ENCODE measurements around the gene C1orf159.
"Not testable (repeated sequence)": the region's sequence is repeated elsewhere in the genome, so short reads cannot be mapped to it uniquely, and the experiment has no call there.

C1orf159 gene

DNA sequence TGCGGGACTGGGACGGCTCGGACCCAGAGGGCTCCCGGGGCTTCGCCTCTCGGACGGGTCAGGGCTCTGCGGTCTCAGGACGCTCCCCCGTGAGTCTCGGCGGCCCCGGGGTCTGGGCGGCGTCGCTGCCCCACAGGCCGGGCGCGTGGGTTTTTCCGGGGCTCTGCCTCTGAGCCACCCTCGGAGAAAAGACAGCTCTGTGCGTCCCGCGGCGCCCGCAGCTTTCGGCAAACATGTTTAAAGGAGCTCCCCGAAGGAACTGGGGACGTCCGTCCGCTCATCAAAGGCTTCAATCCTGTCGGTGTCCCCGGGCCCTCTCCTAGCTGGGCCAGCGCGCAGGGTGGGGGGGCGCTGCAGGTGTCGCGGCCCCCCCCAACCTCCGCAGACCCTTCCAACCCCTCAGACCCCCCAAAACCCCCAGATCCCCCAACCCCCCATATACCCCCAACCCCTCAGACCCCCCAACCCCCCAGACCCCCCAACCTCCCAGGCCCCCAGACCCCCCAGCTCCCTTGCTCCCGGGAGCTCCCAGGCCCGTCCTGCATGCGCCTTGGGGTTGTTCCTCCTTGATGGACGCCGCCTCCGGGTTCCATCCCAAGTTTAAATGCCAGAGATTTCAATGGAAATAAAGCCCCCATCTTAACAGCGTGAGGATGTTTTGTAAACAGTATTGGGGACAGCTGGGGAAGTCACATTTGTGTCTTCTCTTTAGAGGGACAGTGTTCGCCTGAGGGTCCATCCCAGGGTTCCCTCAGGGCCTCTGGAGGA lies 996 bp upstream of the C1orf159 start:
- DNase-seq: peak; percentile 81

DNA sequence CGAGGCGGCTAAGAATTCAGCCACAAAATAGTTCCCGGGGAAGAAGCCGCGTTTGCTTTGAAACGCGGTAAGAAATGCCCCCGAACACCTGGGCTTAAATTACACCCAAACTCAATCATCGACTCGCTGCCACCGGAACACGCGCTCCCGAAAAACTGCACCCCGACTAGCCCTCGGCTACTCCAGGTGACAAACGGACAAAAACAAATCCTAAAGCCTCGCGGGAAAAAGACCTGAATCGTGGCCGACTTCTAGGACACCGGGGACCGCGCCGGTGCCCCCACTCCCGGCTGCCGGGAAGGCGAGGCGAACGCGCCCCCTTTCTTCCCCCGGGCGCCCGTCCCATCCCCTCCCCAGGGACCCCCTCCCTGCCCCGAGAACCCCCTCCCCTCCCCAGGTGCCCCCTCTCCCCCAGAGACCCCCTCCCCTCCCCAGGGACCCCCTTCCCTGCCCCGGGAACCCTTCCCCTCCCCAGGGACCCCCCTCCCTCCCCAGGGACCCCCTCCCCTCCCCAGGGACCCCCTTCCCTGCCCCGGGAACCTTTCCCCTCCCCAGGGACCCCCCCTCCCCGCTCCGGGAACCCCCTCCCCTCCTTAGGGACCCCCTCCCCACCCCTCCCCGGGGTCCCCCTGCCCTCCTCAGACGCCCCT lies 628 bp downstream of the C1orf159 start:
- DNase-seq: peak; percentile 61

DNA sequence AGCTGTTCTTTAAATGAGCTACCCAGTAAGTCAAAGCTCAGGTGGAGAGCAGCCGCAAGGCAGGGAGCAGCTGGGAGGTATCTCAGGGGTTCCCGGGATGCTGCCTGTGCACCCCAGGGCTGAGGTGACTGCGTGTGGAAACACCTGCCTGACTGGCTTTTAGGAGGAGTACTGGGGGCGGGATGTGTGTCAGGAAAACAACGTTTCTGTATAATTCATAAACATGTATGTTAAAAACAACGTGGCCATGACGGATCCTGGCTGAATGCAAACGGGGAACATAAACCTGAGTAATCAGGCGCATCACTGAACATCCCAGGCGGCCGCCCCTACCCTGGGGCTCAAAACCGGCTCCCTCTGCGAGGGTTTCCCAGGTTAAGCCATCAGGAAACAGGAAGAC lies 1.5 kb downstream of the C1orf159 start:
- DNase-seq: peak; percentile 56

DNA sequence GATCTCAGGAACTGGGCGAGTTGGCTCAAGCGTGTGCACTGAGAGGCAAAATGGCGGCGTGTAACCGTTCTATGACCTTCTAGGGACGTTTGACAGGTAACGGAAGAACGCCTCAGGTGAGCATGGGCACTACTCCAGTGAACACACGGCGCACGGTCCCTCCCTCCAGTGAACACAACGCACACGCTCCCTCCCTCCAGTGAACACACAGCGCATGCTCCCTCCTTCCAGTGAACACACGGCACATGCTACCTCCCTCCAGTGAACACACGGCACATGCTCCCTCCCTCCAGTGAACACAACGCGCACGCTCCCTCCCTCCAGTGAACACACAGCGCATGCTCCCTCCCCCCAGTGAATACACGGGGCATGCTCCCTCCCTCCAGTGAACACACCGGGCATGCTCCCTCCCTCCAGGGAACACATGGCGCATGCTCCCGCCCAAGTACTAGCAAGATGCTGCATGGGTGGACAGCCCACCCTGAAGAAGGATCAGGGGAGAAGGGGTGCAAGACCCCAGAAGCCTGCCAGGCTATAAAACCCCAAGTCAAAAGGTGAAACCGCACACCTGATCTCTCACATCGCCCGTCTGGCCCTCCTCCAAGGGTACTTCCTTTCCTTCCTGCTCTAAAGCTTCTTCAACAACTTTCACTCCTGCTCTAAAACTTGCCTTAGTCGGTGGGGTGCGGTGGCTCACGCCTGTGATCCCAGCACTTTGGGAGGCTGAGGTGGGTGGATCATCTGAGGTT lies 3.5 kb downstream of the C1orf159 start:
- DNase-seq: peak; percentile 46

DNA sequence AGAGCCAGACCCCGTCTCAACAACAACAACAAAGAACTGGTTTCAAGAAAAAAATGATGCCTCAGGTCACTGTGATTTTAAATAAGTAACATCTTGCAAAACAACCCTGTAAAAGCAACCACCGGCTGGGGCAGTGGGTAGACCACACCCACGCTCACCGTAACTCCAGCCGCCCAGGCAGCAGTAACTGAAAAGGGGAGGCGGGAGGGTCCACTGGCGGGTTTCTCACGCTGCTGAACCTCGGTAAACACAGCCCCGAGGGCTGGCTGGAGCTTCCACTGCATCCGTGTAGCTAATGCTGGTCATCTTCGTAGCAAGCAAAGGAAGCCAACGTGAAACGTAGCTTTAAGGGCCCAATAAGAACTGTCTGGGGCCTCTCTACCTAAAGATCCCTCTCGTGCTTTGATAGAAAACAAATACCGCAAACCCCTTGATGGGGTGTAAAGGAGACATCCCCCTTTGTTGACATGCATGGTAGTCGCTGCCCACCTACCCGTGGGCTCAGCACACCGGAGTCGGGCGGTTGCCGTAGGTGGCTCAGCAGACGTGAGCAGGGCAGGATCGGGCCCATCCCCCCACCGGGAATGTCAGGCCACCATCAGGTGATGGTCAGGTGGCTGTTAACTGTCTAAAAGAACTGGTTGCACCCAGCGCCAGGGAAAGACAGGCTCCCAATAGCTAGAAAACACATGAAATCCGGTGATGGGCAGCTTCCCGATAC lies 4.2 kb downstream of the C1orf159 start:
- DNase-seq: peak; percentile 51

DNA sequence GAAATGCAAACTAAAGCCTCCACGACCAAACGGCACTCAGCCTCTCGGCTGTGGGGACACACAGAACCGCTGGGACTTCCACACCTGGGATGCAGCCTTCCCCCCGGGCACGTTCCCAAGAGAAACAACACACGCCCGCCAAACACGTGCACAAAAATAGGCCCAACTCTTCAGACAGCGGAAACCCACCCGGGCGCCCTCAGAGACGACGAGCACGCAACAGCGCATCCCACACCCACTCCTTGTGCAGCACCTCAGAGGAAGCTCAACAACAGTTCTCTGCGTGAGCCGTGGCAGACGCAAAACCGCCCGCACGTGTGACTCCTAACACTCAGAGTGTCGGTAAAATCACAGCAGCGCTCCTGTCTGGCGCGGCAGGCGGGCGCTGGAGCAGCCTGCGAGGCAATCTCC lies 5.3 kb downstream of the C1orf159 start:
- peak; percentile 47 for DNase-seq

DNA sequence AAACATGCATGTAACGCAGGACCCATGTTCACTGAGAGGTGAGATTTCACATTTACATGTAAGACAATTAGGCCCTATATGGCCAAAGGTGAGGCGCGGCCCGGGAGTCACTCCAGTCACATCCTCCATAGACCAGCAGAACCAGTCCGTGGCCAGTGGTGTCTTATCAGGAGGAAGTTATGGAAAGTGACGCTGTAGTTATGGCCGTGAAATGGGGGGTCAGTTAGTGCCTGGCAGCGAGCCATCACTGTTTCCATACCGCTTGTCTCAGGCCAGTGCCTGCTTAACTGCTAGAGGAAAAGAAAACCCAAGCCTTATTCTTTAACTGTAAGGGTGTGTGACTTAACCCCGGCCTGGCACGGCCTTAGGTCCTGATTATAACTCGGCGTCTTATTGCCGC lies 6.1 kb downstream of the C1orf159 start:
- DNase-seq: peak; percentile 41

DNA sequence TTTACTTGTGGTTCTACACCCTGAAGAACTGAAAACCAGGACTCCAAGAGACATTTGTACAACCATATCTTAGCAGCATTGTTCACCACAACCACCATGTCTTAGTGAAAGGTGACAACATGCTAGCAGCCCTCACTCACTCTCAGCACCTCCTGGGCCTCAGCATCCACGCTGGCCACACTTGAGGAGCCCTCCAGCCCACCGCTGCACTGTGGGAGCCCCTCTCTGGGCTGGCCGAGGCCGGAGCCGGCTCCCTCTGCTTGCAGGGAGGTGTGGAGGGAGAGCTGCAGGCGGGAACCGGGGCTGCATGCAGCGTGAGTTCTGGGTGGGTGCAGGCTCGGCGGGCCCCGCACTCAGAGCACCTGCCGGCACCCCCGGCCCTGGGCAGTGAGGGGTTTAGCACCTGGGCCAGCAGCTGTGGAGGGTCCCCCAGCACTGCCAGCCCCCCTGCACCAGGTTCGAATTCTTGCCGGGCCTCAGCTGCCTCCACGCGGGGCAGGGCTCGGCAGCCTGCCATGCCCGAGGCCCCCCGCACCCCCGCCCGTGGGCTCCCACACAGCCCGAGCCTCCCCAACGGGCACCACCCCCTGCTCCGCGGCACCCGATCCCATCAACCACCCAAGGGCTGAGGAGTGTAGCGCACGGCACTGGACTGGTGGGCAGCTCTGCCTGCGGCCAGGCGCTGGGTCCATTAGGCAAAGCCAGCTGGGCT lies 9.2 kb downstream of the C1orf159 start:
- DNase-seq: peak; percentile 54

DNA sequence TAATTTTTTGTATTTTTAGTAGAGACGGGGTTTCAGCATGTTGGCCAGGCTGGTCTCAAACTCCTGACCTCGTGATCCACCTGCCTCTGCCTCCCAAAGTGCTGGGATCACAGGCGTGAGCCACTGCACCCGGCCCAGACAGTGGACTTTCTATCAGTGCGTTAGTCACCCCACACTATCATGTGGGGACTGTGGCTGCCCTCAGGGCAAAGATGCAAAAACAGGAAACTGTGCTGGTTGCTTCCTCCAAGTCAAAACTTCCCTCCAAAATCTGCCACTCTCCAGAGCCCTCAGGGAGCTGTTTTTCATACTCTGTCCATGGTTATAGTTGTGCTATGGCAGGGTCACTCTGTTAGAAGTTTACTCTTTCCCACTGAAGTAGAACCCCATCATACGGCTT lies 11.7 kb downstream of the C1orf159 start:
- DNase-seq: peak; percentile 58

DNA sequence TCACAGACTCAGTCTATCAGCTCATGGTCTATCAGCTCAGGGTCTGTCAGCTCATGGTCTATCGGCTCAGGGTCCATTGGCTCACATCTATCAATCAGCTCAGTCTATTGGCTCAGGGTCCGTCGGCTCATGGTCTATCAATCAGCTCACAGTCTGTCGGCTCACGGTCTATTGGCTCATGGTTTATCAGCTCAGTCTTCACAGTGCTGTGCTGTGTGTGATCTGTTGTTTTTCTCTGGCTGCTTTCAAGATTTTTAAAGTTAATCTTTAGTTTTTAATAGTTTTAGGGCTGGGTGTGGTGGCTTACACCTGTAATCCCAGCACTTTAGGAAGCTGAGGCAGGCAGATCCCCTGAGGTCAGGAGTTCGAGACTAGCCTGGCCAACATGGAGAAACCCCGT lies 14.4 kb downstream of the C1orf159 start:
- no peak for DNase-seq

DNA sequence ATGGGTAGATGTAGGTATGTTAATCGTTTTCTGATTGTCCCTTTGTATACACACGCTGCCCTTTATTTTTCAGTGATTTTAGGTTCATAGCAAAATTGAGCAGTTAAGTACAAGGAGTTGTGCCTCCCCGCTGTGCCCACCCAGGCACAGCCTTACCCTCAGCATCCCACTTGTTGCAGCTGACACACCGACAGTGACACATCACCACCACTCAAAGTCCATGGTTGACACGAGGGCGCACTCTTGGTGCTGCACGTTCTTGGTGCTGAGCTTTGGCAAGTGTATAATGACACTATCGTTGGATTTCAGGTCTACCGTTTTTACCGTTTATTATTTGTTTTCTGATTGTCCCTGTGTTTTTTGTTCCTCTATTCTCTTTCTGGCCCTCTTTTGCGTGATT lies 15.6 kb downstream of the C1orf159 start:
- DNase-seq: no peak

DNA sequence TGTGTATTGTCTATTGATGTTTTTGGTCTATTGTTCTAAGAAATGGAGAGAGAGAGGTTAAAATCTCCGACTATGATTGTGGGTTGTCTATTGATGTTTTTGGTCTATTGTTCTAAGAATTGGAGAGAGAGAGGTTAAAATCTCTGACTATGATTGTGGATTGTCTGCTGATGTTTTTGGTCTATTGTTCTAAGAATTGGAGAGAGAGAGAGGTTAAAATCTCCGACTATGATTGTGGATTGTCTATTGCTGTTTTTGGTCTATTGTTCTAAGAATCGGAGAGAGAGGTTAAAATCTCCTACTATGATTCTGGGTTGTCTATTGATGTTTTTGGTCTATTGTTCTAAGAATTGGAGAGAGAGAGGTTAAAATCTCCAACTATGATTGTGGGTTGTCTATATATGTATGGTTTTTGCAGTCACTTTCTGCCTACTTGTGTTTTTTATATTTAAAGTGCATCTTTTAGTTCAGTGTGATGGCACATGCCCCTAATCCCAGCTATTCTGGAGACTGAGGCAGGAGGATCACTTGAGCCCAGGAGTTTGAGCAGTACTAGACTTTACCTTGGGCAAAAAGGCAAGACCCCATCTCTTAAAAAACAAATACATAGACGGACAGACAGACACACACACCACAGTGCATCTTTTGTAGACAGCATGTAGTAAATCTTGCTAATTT lies 16.2 kb downstream of the C1orf159 start:
- no peak for DNase-seq

DNA sequence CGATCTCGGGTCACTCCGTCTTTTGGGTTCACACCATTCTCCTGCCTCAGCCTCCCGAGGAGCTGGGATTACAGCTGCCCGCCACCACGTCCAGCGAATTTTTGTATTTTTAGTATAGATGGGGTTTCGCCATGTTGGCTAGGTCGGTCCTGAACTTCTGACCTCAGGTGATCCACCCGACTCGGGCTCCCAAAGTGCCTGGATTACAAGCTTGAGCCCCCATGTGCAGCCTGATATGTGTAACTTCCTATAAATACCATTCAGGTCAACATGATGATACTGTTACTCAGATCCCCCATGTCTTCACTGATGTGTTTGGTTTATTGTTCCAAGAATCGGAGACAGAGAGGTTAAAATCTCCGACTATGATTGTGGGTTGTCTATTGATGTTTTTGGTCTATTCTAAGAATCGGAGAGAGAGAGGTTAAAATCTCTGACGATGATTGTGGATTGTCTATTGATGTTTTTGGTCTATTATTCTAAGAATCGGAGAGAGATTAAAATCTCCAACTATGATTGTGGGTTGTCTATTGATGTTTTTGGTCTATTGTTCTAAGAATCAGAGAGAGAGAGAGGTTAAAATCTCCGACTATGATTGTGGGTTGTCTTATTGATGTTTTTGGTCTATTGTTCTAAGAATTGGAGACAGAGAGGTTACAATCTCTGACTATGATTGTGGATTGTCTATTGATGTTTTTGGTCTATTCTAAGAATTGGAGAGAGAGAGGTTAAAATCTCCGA lies 17.0 kb downstream of the C1orf159 start:
- no peak for DNase-seq

DNA sequence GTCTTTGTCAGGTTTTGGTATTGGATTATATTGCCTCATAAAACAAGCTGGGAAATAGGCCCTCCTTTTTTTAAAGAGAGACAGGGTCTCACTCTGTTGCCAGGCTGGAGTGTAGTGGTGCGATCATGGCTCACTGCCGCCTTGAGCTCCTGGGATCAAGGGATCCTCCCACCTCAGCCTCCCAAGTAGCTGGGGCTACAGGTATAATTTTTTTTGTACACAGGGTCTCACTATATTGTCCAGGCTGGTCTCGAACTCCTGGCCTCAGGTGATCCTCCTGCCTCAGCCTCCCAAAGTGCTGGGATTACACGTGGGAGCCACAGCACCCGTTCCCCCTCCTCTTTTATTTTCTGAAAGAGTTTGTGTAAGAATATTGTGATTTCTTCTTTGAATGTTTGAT lies 19.8 kb downstream of the C1orf159 start:
- DNase-seq: not testable (repeated sequence)

DNA sequence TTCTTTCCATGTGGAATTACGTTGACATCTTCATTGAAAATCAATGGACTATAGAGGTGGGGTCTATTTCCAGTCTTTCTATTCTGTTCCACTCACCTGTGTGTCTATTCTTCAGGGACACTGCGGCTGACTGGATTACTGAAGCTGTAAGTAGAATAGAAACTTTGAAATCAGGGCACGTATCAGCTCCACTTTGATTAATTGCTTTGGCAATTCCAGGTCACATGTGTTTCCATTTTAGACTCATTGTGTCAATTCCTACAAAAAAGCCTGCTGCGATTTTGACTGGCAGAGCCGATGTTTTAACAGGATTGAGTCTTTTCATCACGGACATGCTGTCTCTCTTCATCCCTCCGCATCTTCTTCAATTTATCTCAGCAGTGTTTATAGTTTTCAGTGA lies 20.9 kb downstream of the C1orf159 start:
- DNase-seq: no peak

DNA sequence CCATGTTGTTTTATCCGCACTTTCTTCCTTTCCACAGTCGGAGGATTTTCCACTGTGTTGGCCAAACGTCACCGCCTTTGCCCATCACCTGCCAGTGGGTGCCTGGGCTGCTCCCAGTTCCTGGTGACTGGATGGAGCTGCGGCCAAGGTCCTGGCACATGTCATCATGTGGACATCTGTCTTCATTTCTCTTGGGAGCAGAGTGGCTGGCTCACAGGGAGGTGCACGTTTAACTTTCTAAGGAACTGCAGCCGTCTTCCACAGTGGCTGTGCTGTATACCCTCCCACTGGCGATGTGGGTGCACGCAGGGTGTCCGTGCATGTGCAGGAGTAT lies 22.3 kb downstream of the C1orf159 start:
- no peak for DNase-seq

DNA sequence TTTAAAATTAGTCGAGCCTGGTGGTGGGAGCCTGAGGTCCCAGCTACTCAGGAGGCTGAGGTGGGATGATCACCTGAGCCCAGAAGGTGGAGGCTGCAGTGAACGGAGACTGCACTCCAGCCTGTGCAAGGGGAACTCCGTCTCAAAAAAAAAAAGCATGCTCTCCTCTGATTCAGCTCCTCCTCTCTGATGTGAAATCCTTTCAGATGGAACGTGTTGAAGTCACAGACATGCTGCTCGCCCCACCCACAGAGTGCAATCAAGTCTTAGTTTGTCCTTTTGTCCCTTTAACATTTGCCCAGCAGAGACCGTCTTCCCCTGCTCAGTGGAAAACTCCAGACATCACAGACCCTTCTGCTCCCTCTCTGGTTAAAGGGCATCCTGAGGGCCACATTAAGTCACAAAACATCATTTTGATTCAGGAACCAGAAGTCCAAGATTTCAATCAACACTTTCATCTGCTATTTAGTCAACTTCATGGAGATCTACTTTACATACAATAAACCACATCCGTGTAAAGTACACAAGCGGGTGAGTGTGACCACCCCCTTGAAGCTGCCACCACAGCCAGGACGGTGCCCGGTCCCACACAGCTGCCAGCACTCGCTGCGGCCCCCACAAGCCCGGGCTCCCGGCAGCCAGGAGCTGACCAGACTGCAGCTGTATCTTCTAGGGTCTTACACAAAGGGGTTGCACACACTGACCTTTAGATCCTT lies 22.8 kb downstream of the C1orf159 start:
- DNase-seq: no peak

DNA sequence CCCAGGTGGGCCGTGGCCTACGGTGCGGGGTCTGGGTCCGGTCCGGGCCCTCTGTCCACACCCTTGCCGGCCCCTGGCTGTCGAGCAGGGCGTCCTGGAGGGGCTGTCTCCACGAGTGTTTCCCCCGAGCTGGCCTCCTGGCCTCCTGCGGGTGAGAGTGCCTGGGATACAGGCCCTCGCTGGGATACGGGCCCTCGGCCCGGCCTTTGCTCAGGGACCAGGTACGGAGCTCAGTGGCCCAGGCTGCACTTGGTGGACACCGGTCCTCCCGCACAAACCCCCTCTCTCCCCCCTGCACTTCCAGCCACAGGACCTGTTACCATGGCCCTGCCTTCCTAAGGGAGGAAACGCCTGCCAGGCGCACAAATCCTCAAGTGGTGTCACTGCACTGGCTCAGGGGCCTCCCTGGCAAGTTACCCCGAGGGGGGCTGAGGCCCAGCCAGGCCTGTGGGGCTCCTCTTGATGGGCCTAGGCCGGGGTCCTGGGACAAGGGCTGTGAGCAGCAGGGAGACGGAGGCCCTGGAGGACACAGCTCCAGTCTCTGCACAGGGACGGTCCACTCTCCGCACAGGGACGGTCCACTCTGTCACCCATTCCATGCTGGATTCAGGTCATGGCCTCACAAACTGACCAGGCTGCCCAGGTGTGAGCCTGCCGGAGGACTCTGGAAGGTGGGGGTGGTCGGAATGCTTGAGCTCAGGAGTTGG lies 23.6 kb downstream of the C1orf159 start:
- no peak for DNase-seq

DNA sequence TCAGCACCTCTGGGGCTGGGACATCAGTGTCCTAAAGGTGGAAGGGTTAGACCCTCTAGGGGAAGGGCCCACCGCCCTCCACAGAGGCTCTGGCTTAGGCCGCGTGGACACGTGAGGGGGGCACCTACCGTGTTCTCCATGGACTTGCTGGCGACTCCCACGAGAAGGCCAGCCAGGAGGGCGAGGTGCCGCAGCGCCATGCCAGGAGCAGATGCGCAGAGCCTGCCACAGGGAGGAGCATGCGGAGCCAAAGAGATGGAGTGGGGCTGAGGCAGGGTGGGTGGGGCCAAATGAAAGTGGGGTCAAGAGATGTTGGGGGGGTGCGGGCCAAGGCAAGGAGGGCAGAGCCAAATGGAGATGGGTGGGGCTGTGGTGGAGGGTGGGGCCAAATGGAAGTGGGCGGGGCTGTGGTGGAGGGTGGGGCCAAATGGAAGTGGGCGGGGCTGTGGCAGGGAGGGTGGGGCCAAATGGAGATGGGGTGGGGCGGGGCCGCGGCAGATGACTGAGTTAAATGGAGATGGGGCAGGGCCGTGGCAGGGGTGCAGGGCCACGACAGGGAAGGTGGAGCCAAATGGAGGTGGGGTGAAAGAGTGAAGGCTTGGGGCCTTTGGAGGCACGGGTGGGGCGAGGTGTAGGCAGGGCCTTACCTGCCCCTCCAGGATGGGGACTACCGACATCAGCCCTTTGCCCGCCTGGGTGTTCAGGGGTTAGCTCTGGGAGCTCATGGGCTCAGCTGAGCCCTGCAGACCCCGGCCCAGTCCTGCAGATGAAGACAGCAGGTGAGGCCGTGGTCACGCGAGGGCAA lies 24.3 kb downstream of the C1orf159 start:
- DNase-seq: no peak

All from activated effector memory CD4-positive, alpha-beta T cell treated with anti-CD3 and anti-CD28 coated beads, Interleukin-2, amount 50 U/mL, for 16 hours (primary cell).